HL-60 (cell line): Measurements from ENCODE around the gene BDH1.

ENCODE experiments used
- GABPA ChIP-seq: IDR thresholded peaks from 2 replicates; pipeline ENCODE4 v1.6.1; 2012; ENCODE audit warnings: low read depth
- POLR2AphosphoS5 ChIP-seq: IDR thresholded peaks from 2 replicates; pipeline ENCODE4 v1.6.1; 2012; ENCODE audit warnings: low read depth
- TF ChIP-seq, protein P1 (sequence below): IDR thresholded peaks from one replicate; pipeline ENCODE4 v1.5.1; 2011; ENCODE audit warnings: low read length, control low read depth, inconsistent platforms; ENCODE audit not compliant: insufficient read depth
- TF ChIP-seq, protein P2 (sequence below): IDR thresholded peaks from 2 replicates; pipeline ENCODE4 v1.6.1; 2012; ENCODE audit warnings: low read depth; ENCODE audit not compliant: insufficient replicate concordance

DNA sequence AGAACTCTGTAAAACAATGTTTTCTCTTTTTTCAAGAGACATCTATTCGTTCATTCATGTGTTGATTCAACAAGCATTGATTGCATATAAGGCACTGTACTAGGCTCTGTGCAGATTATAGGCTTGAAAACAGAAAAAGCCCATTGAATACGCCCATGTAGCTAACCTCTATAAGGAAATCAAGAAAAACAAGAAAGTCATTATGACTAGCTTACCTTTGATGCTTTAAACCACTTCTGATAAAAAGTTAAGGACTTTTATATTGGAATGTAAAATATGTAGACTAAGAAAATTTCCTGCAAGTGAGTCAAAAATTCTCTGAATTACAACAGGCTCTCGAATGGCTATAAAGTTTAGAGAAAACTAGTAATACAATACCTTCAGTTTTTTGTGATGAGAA lies 92.5 kb downstream of the BDH1 start:
- TF ChIP-seq GABPA (no peak), POLR2AphosphoS5 (no peak)
- TF ChIP-seq, protein P1, sequence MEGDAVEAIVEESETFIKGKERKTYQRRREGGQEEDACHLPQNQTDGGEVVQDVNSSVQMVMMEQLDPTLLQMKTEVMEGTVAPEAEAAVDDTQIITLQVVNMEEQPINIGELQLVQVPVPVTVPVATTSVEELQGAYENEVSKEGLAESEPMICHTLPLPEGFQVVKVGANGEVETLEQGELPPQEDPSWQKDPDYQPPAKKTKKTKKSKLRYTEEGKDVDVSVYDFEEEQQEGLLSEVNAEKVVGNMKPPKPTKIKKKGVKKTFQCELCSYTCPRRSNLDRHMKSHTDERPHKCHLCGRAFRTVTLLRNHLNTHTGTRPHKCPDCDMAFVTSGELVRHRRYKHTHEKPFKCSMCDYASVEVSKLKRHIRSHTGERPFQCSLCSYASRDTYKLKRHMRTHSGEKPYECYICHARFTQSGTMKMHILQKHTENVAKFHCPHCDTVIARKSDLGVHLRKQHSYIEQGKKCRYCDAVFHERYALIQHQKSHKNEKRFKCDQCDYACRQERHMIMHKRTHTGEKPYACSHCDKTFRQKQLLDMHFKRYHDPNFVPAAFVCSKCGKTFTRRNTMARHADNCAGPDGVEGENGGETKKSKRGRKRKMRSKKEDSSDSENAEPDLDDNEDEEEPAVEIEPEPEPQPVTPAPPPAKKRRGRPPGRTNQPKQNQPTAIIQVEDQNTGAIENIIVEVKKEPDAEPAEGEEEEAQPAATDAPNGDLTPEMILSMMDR, result no peak
- TF ChIP-seq, protein P2, sequence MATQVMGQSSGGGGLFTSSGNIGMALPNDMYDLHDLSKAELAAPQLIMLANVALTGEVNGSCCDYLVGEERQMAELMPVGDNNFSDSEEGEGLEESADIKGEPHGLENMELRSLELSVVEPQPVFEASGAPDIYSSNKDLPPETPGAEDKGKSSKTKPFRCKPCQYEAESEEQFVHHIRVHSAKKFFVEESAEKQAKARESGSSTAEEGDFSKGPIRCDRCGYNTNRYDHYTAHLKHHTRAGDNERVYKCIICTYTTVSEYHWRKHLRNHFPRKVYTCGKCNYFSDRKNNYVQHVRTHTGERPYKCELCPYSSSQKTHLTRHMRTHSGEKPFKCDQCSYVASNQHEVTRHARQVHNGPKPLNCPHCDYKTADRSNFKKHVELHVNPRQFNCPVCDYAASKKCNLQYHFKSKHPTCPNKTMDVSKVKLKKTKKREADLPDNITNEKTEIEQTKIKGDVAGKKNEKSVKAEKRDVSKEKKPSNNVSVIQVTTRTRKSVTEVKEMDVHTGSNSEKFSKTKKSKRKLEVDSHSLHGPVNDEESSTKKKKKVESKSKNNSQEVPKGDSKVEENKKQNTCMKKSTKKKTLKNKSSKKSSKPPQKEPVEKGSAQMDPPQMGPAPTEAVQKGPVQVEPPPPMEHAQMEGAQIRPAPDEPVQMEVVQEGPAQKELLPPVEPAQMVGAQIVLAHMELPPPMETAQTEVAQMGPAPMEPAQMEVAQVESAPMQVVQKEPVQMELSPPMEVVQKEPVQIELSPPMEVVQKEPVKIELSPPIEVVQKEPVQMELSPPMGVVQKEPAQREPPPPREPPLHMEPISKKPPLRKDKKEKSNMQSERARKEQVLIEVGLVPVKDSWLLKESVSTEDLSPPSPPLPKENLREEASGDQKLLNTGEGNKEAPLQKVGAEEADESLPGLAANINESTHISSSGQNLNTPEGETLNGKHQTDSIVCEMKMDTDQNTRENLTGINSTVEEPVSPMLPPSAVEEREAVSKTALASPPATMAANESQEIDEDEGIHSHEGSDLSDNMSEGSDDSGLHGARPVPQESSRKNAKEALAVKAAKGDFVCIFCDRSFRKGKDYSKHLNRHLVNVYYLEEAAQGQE, result no peak
